GM19463 (cell line): ENCODE measurements around the gene PPP1CA.

Experiments
- ATAC-seq: cut with Tn5 transposase; IDR thresholded peaks from one replicate; pipeline ENCODE4 v1.9.1; 2021; ENCODE audit warnings: mild to moderate bottlenecking, moderate library complexity; ENCODE audit not compliant: unreplicated experiment

The PPP1CA gene

GRCh38 chr11:67418476-67419281 lies 17.0 kb upstream of the PPP1CA start:
- ATAC-seq, result no peak

DNA sequence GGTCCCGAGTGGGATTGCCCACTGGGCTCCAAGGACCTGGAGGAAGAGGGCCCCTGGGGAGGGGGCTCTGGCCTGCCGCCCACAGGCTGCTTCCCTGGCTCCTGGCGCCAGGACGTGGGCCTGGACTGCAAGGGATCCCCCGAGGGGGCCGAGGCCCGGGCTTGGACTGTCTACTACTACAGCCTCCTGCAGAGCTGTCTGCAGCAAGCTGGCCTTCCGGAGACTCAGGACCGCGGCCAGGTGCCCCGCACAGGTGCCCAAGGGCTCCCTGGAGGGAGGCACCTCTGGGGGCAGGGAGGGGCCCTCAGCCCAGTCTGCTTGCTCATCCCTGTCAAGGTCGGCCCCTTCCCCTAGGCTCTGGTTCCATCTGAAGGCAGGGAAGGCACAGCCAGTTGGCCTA lies 15.8 kb upstream of the PPP1CA start:
- ATAC-seq, result no peak

GRCh38 chr11:67416416-67417335 lies 15.0 kb upstream of the PPP1CA start:
- ATAC-seq, result no peak

- ATAC-seq, result no peak
These were observed 14.0 kb upstream of the PPP1CA start, which contains the start of gene CARNS1 for GRCh38 chr11:67415501-67416304. CARNS1 (plus strand) TSS chr11:67415678; CDS start chr11:67416200, 522 bp downstream.

GRCh38 chr11:67413266-67413849 lies 11.7 kb upstream of the PPP1CA start:
- no peak for ATAC-seq

DNA sequence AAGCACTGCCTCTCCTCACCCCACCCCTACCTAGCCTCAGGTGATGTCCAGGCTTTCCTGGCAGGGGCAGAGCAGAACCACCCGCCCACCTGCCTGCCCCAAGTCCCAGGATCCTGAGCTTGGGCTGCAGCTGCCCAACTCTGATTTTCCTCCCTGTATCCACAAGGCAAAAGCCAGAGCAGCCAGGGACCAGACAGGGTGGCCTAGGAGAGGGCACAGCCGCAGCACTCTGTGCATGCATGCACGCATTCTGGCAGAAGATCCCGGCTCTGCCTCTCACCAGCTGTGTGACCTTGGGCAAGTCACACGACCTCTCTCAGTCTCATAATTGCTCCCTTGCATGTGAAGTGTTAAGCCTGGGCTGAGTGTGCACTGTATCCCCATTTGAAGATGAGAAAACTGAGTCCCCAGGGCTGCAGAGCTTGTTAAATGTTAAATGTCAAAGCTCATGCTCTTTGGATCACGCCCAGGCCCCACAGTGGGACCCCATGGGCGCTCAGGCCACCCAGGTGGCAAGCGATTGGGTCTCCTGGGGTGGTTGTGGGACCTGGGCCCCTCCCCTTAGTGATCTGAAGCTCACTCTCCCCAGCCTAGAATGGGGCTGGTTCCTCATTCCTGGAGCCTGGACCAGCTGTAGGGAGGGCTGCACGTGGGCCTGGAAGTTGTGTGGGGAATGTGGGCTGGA lies 11.0 kb upstream of the PPP1CA start:
- ATAC-seq, result no peak

DNA sequence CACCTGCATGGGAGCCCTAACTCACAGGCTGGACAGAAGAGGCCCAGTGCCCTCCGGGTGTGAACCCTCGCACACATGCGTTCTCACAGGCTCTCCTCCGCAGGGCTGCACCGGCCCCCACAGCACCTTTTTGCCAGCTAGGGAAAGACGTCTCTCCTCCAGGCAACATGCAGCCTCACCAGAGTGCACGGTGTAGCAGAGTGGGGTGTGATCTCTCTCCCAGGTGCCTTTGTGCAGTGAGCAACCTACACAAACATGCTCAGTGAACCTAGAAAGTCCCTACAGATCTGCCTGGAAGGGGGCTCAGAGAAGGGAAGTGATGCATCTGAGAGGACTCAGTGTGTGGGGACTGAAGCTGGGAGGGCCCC lies 10.1 kb upstream of the PPP1CA start:
- ATAC-seq, result no peak

- no peak for ATAC-seq
These were observed 9.5 kb upstream of the PPP1CA start for GRCh38 chr11:67410984-67411784.

- no peak for ATAC-seq
These were observed 8.7 kb upstream of the PPP1CA start for GRCh38 chr11:67410369-67410831.

- peak; percentile 6 for ATAC-seq
These were observed 8.2 kb upstream of the PPP1CA start for GRCh38 chr11:67409781-67410368.

GRCh38 chr11:67409261-67409666 lies 7.6 kb upstream of the PPP1CA start:
- peak; percentile 43 for ATAC-seq

DNA sequence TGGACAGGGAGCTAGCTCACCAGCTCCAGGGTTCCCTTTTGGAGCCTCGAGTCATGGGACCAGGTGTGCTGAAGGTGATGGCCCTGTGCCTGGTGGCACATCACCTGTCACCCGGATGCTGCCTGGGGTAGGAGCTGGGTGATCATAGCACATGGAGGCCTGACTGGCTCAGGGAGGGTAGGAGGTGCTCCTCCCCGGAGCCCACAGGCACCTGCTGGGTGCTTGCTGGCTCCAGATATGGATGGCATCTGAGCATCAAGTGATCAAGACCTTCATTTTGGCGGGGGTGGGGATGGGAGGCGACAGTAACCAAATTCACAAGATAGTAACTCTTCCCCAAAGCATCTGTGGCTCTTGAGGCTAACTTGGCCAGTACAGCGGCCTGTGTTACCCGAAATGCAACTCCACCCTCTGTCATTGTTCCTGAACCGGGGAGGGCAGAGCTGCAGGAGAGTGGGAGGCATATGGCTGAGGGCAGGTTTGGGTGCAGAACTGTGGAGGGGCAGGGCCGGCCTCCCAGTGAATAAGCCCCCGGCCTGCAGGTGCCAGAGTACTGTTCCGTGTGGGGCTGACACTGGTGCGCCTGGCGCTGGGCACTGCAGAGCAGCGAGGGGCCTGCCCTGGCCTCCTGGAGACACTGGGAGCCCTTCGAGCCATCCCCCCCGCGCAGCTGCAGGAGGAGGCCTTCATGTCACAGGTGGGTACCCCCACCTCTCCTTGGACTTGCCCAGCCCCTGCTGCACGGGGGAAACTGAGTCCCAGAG lies 7.0 kb upstream of the PPP1CA start:
- no peak for ATAC-seq

GRCh38 chr11:67407688-67408163 lies 6.1 kb upstream of the PPP1CA start:
- ATAC-seq, result no peak

GRCh38 chr11:67406969-67407687 lies 5.5 kb upstream of the PPP1CA start:
- ATAC-seq, result no peak

- ATAC-seq, result no peak
These were observed 4.8 kb upstream of the PPP1CA start for GRCh38 chr11:67406420-67406968.

- ATAC-seq, result no peak
These were observed 4.2 kb upstream of the PPP1CA start for GRCh38 chr11:67405688-67406339.
